GM18505 (cell line): ENCODE data around the gene LTBP3.
"Not testable (repeated sequence)": the region's sequence is repeated elsewhere in the genome, so short reads cannot be mapped to it uniquely, and the experiment has no call there.

Experiments used
- ATAC-seq: cut with Tn5 transposase; IDR thresholded peaks from one replicate; pipeline ENCODE4 v1.9.1; 2021; ENCODE audit not compliant: unreplicated experiment
- POLR2A ChIP-seq: IDR thresholded peaks from 4 replicates; pipeline ENCODE4 v1.6.1; 2011; ENCODE audit warnings: borderline replicate concordance; ENCODE audit not compliant: insufficient read depth, insufficient read length; ENCODE audit errors: extremely low read depth

The LTBP3 gene

GRCh38 chr11:65572356-65573051, 14.3 kb upstream of the LTBP3 start, which contains the start of gene FAM89B:
Gene FAM89B, plus strand, starts transcription at chr11:65572538. Its CDS starts 132 bp downstream, at chr11:65572670.
- peak; percentile 54 for TF ChIP-seq POLR2A
- no peak for ATAC-seq

- TF ChIP-seq POLR2A = no peak
- ATAC-seq = no peak
Observed at GRCh38 chr11:65571940-65572339, 13.8 kb upstream of the LTBP3 start.

GRCh38 chr11:65571420-65571819, 13.3 kb upstream of the LTBP3 start:
- TF ChIP-seq POLR2A = no peak
- ATAC-seq = no peak

GRCh38 chr11:65569973-65570918, 12.1 kb upstream of the LTBP3 start, which contains the start of gene ZNRD2:
Gene ZNRD2, plus strand, starts transcription at chr11:65570477. Its CDS starts 15 bp downstream, at chr11:65570492.
- ATAC-seq = peak; percentile 60
- TF ChIP-seq POLR2A = peak; percentile 78

GRCh38 chr11:65569164-65569972, 11.2 kb upstream of the LTBP3 start:
- peak; percentile 4 for ATAC-seq

GRCh38 chr11:65565624-65566453, 7.7 kb upstream of the LTBP3 start:
- no peak for TF ChIP-seq POLR2A
- ATAC-seq = no peak

More at GRCh38 chr11:65569164-65569972, 11.2 kb upstream of the LTBP3 start:
- no peak for TF ChIP-seq POLR2A

- not testable (repeated sequence) for ATAC-seq
Observed at GRCh38 chr11:65564879-65565559, 6.9 kb upstream of the LTBP3 start.

GRCh38 chr11:65563601-65564000, 5.4 kb upstream of the LTBP3 start:
- TF ChIP-seq POLR2A = no peak
- ATAC-seq = no peak

GRCh38 chr11:65562788-65563187, 4.6 kb upstream of the LTBP3 start:
- ATAC-seq = no peak
- no peak for TF ChIP-seq POLR2A

GRCh38 chr11:65562020-65562419, 3.9 kb upstream of the LTBP3 start:
- no peak for TF ChIP-seq POLR2A
- no peak for ATAC-seq

GRCh38 chr11:65560555-65561418, 2.6 kb upstream of the LTBP3 start:
- no peak for TF ChIP-seq POLR2A
- ATAC-seq = no peak

GRCh38 chr11:65559951-65560537, 1.9 kb upstream of the LTBP3 start:
- no peak for TF ChIP-seq POLR2A
- ATAC-seq = no peak
